Renal pelvis (tissue), 4 donors: Measurements from ENCODE around the gene PERCC1. TPM values are rescaled to one million over a fixed set of nuclear protein-coding genes. Genes with fewer than 3 reads are reported as not detected.

Experiments used
- DNase-seq: peaks from one replicate; pipeline ENCODE4 v3.0.0-alpha.2; 2013
- polyA plus RNA-seq, 3 donors: library from polyadenylated mRNA; unstranded; fragments of 120-200 nt; gene quantifications; one replicate each; pipeline ENCODE4 v1.2.1, GENCODE V29; 2013; ENCODE audit not compliant: insufficient read length in 3 of 3

The PERCC1 gene
- polyA plus RNA-seq, 3 donors, result 0.21 to 0.25 TPM; not detected in 1

- DNase-seq, result peak; percentile 89
These were observed 22.6 kb upstream of the PERCC1 start for GRCh38 chr16:1408171-1408837.

GRCh38 chr16:1412847-1413246 lies 18.0 kb upstream of the PERCC1 start:
- DNase-seq, result no peak

GRCh38 chr16:1413684-1414531 lies 17.0 kb upstream of the PERCC1 start:
- DNase-seq, result peak; percentile 67

- no peak for DNase-seq
These were observed 16.2 kb upstream of the PERCC1 start, which contains the start of gene UNKL for GRCh38 chr16:1414532-1415260. TSS of gene UNKL (minus strand) at chr16:1414704. CDS start at chr16:1414691, 13 bp downstream.

GRCh38 chr16:1416521-1416941 lies 14.3 kb upstream of the PERCC1 start:
- no peak for DNase-seq

- DNase-seq, result no peak
These were observed 10.8 kb upstream of the PERCC1 start for GRCh38 chr16:1420111-1420539.

- DNase-seq, result no peak
These were observed 8.8 kb upstream of the PERCC1 start for GRCh38 chr16:1422076-1422475.

- no peak for DNase-seq
These were observed 6.8 kb upstream of the PERCC1 start for GRCh38 chr16:1424028-1424427.

GRCh38 chr16:1425616-1426370 lies 5.1 kb upstream of the PERCC1 start:
- no peak for DNase-seq

GRCh38 chr16:1426734-1427471 lies 4.0 kb upstream of the PERCC1 start:
- DNase-seq, result peak; percentile 71

- no peak for DNase-seq
These were observed 3.1 kb upstream of the PERCC1 start for GRCh38 chr16:1427473-1428461.

- no peak for DNase-seq
These were observed 2.4 kb upstream of the PERCC1 start for GRCh38 chr16:1428511-1428910.

GRCh38 chr16:1429012-1429411 lies 1.9 kb upstream of the PERCC1 start:
- DNase-seq, result no peak

GRCh38 chr16:1429631-1430030 lies 1.2 kb upstream of the PERCC1 start:
- DNase-seq, result no peak

GRCh38 chr16:1430214-1430758 lies 592 bp upstream of the PERCC1 start:
- no peak for DNase-seq

GRCh38 chr16:1431497-1432270 lies 806 bp downstream of the PERCC1 start:
- DNase-seq, result no peak

- no peak for DNase-seq
These were observed 1.7 kb downstream of the PERCC1 start for GRCh38 chr16:1432388-1433262.

GRCh38 chr16:1433263-1433560 lies 2.3 kb downstream of the PERCC1 start:
- no peak for DNase-seq
